ENCODE results near the gene CBX8. TPM values are rescaled to one million over a fixed set of nuclear protein-coding genes. Genes with fewer than 3 reads are reported as not detected.

The CBX8 gene
- total and polyA plus RNA-seq, 2 of the 13 experiments (the other 11 are each of a cell fraction or from before 2014, with no cell fraction given) = 0.34 to 12.6 TPM

DNA sequence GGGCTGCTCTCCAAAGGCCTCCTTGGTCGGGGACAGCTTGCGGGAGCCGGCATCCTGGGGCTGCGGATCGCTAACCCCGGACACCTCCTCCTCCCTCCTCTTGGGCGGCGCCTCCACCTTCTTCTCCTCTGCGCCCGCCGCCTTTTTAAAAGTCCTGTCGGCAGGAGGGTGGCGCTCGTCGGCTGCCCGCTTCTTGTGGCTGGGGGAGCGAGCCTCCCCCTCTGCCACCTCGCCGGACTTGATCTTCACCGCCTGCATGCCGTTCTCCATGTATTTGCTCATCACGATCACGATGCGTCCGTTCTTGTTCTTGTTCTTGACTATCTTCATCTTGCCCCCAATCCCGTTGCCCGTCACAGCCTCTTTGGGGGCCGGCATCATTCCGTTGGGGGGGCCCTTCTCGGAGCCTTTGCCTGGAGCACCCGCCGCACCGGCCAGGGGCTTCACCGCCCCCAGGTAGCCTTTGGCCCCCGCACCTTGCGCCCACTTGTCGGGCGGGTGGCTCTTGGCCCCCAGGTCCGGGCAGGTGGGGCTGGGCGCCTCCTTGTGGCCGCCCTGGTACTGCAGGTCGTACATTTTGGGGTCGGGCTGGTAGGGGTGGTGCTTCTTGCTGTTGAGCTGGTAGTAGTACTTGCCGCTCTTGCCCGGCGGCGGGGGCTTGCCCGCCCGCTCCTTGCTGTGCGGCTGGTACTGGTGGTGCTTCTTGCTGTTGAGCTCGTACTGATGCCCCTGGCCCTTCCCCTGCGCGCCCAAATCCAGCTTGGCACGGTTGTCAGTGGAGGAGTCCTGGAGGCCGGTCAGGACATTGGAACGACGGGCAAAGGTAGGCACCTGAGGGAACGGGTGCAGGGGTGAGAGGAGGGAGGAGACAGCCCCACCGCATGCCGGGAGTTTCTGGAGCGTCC is 37.9 kb upstream of the CBX8 start (continued):
- TF ChIP-seq, protein P1, sequence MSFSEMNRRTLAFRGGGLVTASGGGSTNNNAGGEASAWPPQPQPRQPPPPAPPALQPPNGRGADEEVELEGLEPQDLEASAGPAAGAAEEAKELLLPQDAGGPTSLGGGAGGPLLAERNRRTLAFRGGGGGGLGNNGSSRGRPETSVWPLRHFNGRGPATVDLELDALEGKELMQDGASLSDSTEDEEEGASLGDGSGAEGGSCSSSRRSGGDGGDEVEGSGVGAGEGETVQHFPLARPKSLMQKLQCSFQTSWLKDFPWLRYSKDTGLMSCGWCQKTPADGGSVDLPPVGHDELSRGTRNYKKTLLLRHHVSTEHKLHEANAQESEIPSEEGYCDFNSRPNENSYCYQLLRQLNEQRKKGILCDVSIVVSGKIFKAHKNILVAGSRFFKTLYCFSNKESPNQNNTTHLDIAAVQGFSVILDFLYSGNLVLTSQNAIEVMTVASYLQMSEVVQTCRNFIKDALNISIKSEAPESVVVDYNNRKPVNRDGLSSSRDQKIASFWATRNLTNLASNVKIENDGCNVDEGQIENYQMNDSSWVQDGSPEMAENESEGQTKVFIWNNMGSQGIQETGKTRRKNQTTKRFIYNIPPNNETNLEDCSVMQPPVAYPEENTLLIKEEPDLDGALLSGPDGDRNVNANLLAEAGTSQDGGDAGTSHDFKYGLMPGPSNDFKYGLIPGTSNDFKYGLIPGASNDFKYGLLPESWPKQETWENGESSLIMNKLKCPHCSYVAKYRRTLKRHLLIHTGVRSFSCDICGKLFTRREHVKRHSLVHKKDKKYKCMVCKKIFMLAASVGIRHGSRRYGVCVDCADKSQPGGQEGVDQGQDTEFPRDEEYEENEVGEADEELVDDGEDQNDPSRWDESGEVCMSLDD (CRISPR knock-in tag; IDR thresholded peaks at IDR 0.05; ENCODE audit: borderline replicate concordance) = 0 out of 2 replicates have a peak, but pooled peaks have one; percentile 24
- peak; percentile 17; the same call in 1 of the 2 replicates for TF ChIP-seq SMC3 (IDR thresholded peaks at IDR 0.05; ENCODE audit: low read length)
- TF ChIP-seq ZNF737 (CRISPR knock-in tag; IDR thresholded peaks at IDR 0.05; ENCODE audit: borderline replicate concordance) = peak; percentile 70; the same call in 1 of the 2 replicates
- TF ChIP-seq, protein P2, sequence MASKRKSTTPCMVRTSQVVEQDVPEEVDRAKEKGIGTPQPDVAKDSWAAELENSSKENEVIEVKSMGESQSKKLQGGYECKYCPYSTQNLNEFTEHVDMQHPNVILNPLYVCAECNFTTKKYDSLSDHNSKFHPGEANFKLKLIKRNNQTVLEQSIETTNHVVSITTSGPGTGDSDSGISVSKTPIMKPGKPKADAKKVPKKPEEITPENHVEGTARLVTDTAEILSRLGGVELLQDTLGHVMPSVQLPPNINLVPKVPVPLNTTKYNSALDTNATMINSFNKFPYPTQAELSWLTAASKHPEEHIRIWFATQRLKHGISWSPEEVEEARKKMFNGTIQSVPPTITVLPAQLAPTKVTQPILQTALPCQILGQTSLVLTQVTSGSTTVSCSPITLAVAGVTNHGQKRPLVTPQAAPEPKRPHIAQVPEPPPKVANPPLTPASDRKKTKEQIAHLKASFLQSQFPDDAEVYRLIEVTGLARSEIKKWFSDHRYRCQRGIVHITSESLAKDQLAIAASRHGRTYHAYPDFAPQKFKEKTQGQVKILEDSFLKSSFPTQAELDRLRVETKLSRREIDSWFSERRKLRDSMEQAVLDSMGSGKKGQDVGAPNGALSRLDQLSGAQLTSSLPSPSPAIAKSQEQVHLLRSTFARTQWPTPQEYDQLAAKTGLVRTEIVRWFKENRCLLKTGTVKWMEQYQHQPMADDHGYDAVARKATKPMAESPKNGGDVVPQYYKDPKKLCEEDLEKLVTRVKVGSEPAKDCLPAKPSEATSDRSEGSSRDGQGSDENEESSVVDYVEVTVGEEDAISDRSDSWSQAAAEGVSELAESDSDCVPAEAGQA (IDR thresholded peaks at IDR 0.05; ENCODE audit: low read depth) = 0 out of 2 replicates have a peak, but pooled peaks have one; percentile 31
- TF ChIP-seq, protein P2 (CRISPR knock-in tag; IDR thresholded peaks at IDR 0.05; ENCODE audit: borderline replicate concordance) = no peak
- TF ChIP-seq SRSF4 (IDR thresholded peaks at IDR 0.05; ENCODE audit: low read depth, low read length, poor library complexity, severe bottlenecking) = no peak
- TF ChIP-seq PAF1 (CRISPR knock-in tag; IDR thresholded peaks at IDR 0.05) = peak; percentile 72
- TF ChIP-seq ATF1 (CRISPR knock-in tag; IDR thresholded peaks at IDR 0.05) = no peak
- TF ChIP-seq HDAC1 (CRISPR knock-in tag; IDR thresholded peaks at IDR 0.05) = peak; percentile 50; the same call in 1 of the 2 replicates
- TF ChIP-seq TBP (CRISPR knock-in tag; IDR thresholded peaks at IDR 0.05) = no peak
- peak; percentile 96 for TF ChIP-seq HNRNPL (IDR thresholded peaks at IDR 0.05; ENCODE audit: low read depth, low read length)
- peak; percentile 54 for TF ChIP-seq ZNF883 (CRISPR knock-in tag; IDR thresholded peaks at IDR 0.05; ENCODE audit: not compliant biosample characterization)
- no peak for TF ChIP-seq RNF2 (conservative IDR thresholded peaks at IDR 0.05; ENCODE audit: low read depth)
- TF ChIP-seq, protein P3, sequence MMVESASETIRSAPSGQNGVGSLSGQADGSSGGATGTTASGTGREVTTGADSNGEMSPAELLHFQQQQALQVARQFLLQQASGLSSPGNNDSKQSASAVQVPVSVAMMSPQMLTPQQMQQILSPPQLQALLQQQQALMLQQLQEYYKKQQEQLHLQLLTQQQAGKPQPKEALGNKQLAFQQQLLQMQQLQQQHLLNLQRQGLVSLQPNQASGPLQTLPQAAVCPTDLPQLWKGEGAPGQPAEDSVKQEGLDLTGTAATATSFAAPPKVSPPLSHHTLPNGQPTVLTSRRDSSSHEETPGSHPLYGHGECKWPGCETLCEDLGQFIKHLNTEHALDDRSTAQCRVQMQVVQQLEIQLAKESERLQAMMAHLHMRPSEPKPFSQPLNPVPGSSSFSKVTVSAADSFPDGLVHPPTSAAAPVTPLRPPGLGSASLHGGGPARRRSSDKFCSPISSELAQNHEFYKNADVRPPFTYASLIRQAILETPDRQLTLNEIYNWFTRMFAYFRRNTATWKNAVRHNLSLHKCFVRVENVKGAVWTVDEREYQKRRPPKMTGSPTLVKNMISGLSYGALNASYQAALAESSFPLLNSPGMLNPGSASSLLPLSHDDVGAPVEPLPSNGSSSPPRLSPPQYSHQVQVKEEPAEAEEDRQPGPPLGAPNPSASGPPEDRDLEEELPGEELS (CRISPR knock-in tag; IDR thresholded peaks at IDR 0.05) = no peak
- TF ChIP-seq ZNF891 (CRISPR knock-in tag; IDR thresholded peaks at IDR 0.05) = 0 out of 2 replicates have a peak, but pooled peaks have one; percentile 51
- TF ChIP-seq CREB3 (CRISPR knock-in tag; IDR thresholded peaks at IDR 0.05) = no peak
- TF ChIP-seq TAF15 (IDR thresholded peaks at IDR 0.05; ENCODE audit: low read depth, low read length, poor library complexity, severe bottlenecking) = peak; percentile 83

Data from HepG2 (cell line).